HEK293 (cell line): ENCODE results near the gene SRP9.

Experiments used
- CTCF ChIA-PET: fragments of 350-600 bp; formaldehyde crosslinking; extraction: SDS; loops from one replicate; lab custom pipeline; 2021; ENCODE audit warnings: antibody characterized with exemption; lab: Yijun Ruan, JAX
- POLR2A ChIA-PET: fragments of 300-600 bp; formaldehyde crosslinking; extraction: SDS; loops from one replicate; lab custom pipeline; 2020; ENCODE audit warnings: antibody characterized with exemption, inconsistent platforms; lab: Yijun Ruan, JAX
- H3K27ac ChIP-seq: fragments of 200-500 bp; sonication (Bioruptor generic); 2 replicates; pipeline ENCODE4 v1.5.1; 2014; ENCODE audit warnings: low read depth, low read length, control low read depth, inconsistent platforms; ENCODE audit errors: extremely low read depth
- H3K36me3 ChIP-seq, 2 experiments: fragments of 200-500 bp in 1 of 2; sonication (Bioruptor generic) in 1 of 2; 1 replicate in 1 of 2; 2 replicates in 1 of 2; pipeline ENCODE4 v1.5.1; 2014 to 2017; ENCODE audit warnings: inconsistent platforms in 2 of 2, low read length in 2 of 2; ENCODE audit not compliant: control insufficient read depth in 2 of 2, insufficient read depth in 1 of 2
- H3K4me1 ChIP-seq: fragments of 200-500 bp; sonication (Bioruptor generic); 2 replicates; pipeline ENCODE4 v1.5.1; 2014; ENCODE audit warnings: mild to moderate bottlenecking, low read length, inconsistent platforms; ENCODE audit not compliant: control insufficient read depth, insufficient read depth
- H3K4me3 ChIP-seq: 2 replicates; pipeline ENCODE4 v1.5.1; 2011; ENCODE audit warnings: low read depth, mild to moderate bottlenecking, control low read depth, low read length, moderate library complexity
- H3K9me3 ChIP-seq: fragments of 200-500 bp; sonication (Bioruptor generic); 2 replicates; pipeline ENCODE4 v1.5.1; 2014; ENCODE audit warnings: low read depth, low read length, inconsistent platforms; ENCODE audit not compliant: control insufficient read depth, insufficient read depth
- EGR2 ChIP-seq: fragments of 450-650 bp; formaldehyde crosslinking; IDR thresholded peaks from 2 replicates; pipeline ENCODE4 v1.5.1; 2016; ENCODE audit warnings: low read depth, missing biosample characterization, missing genetic modification characterization
- GLIS2 ChIP-seq: fragments of 450-650 bp; formaldehyde crosslinking; IDR thresholded peaks from 2 replicates; pipeline ENCODE4 v1.5.1; 2016; ENCODE audit warnings: missing biosample characterization, missing genetic modification characterization
- MYNN ChIP-seq: fragments of 450-650 bp; formaldehyde crosslinking; IDR thresholded peaks from 2 replicates; pipeline ENCODE4 v1.5.1; 2016; ENCODE audit warnings: missing biosample characterization, missing genetic modification characterization, borderline replicate concordance
- PATZ1 ChIP-seq: fragments of 450-650 bp; formaldehyde crosslinking; IDR thresholded peaks from 2 replicates; pipeline ENCODE4 v1.5.1; 2016; ENCODE audit warnings: missing biosample characterization, missing genetic modification characterization
- SCRT1 ChIP-seq: fragments of 450-650 bp; formaldehyde crosslinking; IDR thresholded peaks from 2 replicates; pipeline ENCODE4 v1.5.1; 2016; ENCODE audit warnings: missing biosample characterization, missing genetic modification characterization, borderline replicate concordance
- ZFHX2 ChIP-seq: fragments of 450-650 bp; formaldehyde crosslinking; conservative IDR thresholded peaks from 2 replicates; pipeline ENCODE4 v1.5.1; 2016; ENCODE audit warnings: missing biosample characterization, missing genetic modification characterization
- ZNF133 ChIP-seq: fragments of 450-650 bp; formaldehyde crosslinking; IDR thresholded peaks from 2 replicates; pipeline ENCODE4 v1.5.1; 2016; ENCODE audit warnings: missing biosample characterization, missing genetic modification characterization
- ZNF221 ChIP-seq: fragments of 450-650 bp; formaldehyde crosslinking; IDR thresholded peaks from 2 replicates; pipeline ENCODE4 v1.5.1; 2017; ENCODE audit warnings: missing biosample characterization, missing genetic modification characterization, borderline replicate concordance
- ZNF423 ChIP-seq: fragments of 450-650 bp; formaldehyde crosslinking; IDR thresholded peaks from 2 replicates; pipeline ENCODE4 v1.5.1; 2016; ENCODE audit warnings: missing biosample characterization, missing genetic modification characterization
- ZNF548 ChIP-seq: fragments of 450-650 bp; formaldehyde crosslinking; IDR thresholded peaks from 2 replicates; pipeline ENCODE4 v1.5.1; 2016; ENCODE audit warnings: missing biosample characterization, missing genetic modification characterization
- ZNF561 ChIP-seq: fragments of 450-650 bp; IDR thresholded peaks from 2 replicates; pipeline ENCODE4 v1.5.1; 2018; ENCODE audit warnings: missing biosample characterization, missing genetic modification characterization, borderline replicate concordance
- ZNF621 ChIP-seq: fragments of 450-650 bp; formaldehyde crosslinking; IDR thresholded peaks from 2 replicates; pipeline ENCODE4 v1.5.1; 2017; ENCODE audit warnings: missing biosample characterization, missing genetic modification characterization
- ZXDB ChIP-seq: fragments of 450-650 bp; formaldehyde crosslinking; IDR thresholded peaks from 2 replicates; pipeline ENCODE4 v1.5.1; 2016; ENCODE audit warnings: missing biosample characterization, missing genetic modification characterization
- TF ChIP-seq, protein P1 (sequence below): fragments of 450-650 bp; formaldehyde crosslinking; IDR thresholded peaks from 2 replicates; pipeline ENCODE4 v1.5.1; 2016; ENCODE audit warnings: missing biosample characterization, missing genetic modification characterization

SRP9 gene

DNA sequence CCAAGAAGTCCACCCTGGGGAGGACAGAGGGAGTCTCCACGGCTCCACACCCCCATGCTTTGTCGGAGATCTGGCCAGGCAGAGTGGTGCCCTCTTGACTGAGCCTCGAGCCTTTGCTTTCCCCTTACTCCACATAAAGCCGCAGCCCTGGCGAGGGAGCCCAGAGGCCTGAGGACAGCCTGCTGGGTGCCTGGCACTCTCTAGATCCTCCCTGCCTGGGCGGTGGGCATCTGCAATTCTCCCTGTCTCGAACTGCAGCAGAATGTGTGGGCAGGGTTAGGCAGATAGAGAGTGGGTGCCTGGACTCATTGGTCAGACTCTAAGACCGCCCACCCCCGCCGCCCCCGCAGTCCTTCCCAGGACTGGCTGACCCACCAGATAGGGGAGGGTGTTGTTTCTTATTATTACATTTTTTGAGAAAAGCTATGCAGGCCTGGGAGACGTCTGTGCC is 46.2 kb downstream of the SRP9 start:
- Histone ChIP-seq H3K27ac (no peak overlapping the region), H3K4me3 (no peak overlapping the region), H3K9me3 (no peaks in the 10 kb centered on the region), H3K4me1 (no peaks in the 10 kb centered on the region), H3K36me3 (peaks cover 0 to 6% of the 10 kb centered on the region in 2 experiments; a peak in 2 of 3 replicates)
- TF ChIP-seq EGR2, result peak; percentile 92
- TF ChIP-seq ZFHX2 (tag by site-specific recombination), result peak; percentile 96
- no peak for TF ChIP-seq MYNN (tag by site-specific recombination)
- POLR2A ChIA-PET, result no interaction called here
- CTCF ChIA-PET, result interaction anchor here (0.7 to 0.9 kb wide), 2 partner anchors 10 to 87 kb away, joined by 3 to 4 read pairs; no protein-coding TSS in a partner anchor

DNA sequence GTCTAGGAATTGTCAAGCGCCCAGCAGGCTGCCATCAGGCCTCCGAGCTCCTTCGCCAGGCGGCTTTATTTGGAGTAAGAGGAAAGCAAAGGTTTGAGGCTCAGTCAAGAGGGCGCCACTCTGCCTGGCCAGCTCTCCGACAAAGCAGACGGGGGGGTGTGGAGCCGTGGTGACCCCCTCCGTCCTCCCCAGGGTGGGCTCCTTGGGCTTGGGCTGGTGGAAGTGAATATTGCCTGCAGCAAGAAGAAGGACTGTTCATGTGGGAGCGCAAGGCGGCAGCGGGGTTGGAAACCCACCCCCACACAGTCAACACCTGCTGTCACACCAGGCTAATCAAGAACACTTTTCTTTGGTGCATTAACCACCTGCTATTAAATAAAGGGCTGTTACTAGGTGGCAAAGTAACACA is 46.9 kb downstream of the SRP9 start:
- CTCF ChIA-PET, result interaction anchor here (0.7 to 0.9 kb wide), 2 partner anchors 11 to 86 kb away, joined by 3 to 4 read pairs; no protein-coding TSS in a partner anchor
- Histone ChIP-seq H3K4me3 (no peak overlapping the region), H3K9me3 (no peaks in the 10 kb centered on the region), H3K36me3 (peaks cover 0 to 13% of the 10 kb centered on the region in 2 experiments; a peak in 2 of 3 replicates), H3K4me1 (no peaks in the 10 kb centered on the region), H3K27ac (no peak overlapping the region)
- peak; percentile 29; the same call in 1 of the 2 replicates for TF ChIP-seq EGR2
- peak; percentile 54 for TF ChIP-seq GLIS2 (tag by site-specific recombination)
- 0 out of 2 replicates have a peak, but pooled peaks have one; percentile 25 for TF ChIP-seq PATZ1 (tag by site-specific recombination)
- no peak for TF ChIP-seq ZNF221
- TF ChIP-seq ZNF423, result no peak
- POLR2A ChIA-PET, result no interaction called here

- CTCF ChIA-PET, result interaction anchor here (0.9 to 1.2 kb wide), 4 partner anchors 9 to 46 kb away, joined by 4 to 5 read pairs (median 4); no protein-coding TSS in a partner anchor
- Histone ChIP-seq H3K4me3 (no peak overlapping the region), H3K9me3 (no peaks in the 10 kb centered on the region), H3K27ac (no peak overlapping the region)
- POLR2A ChIA-PET, result no interaction called here
- TF ChIP-seq, protein P1, sequence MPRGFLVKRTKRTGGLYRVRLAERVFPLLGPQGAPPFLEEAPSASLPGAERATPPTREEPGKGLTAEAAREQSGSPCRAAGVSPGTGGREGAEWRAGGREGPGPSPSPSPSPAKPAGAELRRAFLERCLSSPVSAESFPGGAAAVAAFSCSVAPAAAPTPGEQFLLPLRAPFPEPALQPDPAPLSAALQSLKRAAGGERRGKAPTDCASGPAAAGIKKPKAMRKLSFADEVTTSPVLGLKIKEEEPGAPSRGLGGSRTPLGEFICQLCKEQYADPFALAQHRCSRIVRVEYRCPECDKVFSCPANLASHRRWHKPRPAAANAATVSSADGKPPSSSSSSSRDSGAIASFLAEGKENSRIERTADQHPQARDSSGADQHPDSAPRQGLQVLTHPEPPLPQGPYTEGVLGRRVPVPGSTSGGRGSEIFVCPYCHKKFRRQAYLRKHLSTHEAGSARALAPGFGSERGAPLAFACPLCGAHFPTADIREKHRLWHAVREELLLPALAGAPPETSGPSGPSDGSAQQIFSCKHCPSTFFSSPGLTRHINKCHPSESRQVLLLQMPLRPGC (tag by site-specific recombination), result no peak
- TF ChIP-seq ZFHX2 (tag by site-specific recombination) (no peak), ZNF621 (tag by site-specific recombination) (no peak), ZNF561 (tag by site-specific recombination) (no peak), SCRT1 (tag by site-specific recombination) (no peak)
- TF ChIP-seq, all 188 proteins: peak for 0
- Histone ChIP-seq H3K4me1 (no peaks in the 10 kb centered on the region), H3K36me3 (peaks cover 0 to 14% of the 10 kb centered on the region in 2 experiments; a peak in 2 of 3 replicates)
These were observed 47.5 kb downstream of the SRP9 start for GRCh38 chr1:225825078-225825477.

GRCh38 chr1:225825607-225826007 is 48.0 kb downstream of the SRP9 start:
- POLR2A ChIA-PET, result interaction anchor here (0.6 to 0.8 kb wide), 2 partner anchors 11 to 23 kb away, joined by 4 to 11 read pairs; no protein-coding TSS in a partner anchor
- TF ChIP-seq ZXDB (tag by site-specific recombination) (no peak), ZFHX2 (tag by site-specific recombination) (peak; percentile 70), ZNF133 (no peak), ZNF548 (tag by site-specific recombination) (no peak), SCRT1 (tag by site-specific recombination) (no peak), EGR2 (peak; percentile 51; the same call in 1 of the 2 replicates)
- no peak overlapping the region for H3K4me3 ChIP-seq

More at GRCh38 chr1:225825607-225826007, 48.0 kb downstream of the SRP9 start:
- H3K27ac ChIP-seq, result no peak overlapping the region
- peaks cover 0 to 16% of the 10 kb centered on the region in 2 experiments; a peak in 2 of 3 replicates for H3K36me3 ChIP-seq
- H3K4me1 ChIP-seq, result no peaks in the 10 kb centered on the region
- H3K9me3 ChIP-seq, result no peaks in the 10 kb centered on the region
- CTCF ChIA-PET, result interaction anchor here (0.6 to 1.2 kb wide), 5 partner anchors 9 to 196 kb away, joined by 3 to 5 read pairs (median 4); no protein-coding TSS in a partner anchor
